ENCODE measurements around the gene TMEM258. TPM values are rescaled to one million over a fixed set of nuclear protein-coding genes. Genes with fewer than 3 reads are reported as not detected.

Gene TMEM258
- total and polyA plus RNA-seq, 2 donors (not counting 3 experiments of a cell fraction or from before 2014, with no cell fraction given) = 140 to 534 TPM

DNA sequence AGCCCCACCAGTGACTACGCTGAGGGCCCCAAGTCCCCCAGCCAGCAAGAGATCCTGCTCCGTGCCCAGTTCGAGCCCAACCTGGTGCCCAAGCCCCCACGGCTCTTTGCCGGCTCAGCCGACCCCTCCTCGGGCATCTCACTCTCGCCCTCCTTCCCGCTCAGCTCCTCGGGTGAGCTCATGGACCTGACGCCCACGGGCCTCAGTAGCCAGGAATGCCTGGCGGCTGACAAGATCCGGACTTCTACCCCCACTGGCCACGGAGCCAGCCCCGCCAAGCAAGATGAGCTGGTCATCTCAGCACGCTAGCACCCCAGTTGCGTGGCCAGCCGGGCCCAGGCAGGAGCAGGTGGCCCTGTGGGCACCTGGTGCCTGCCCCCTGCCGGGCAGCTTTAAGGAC, 48.2 kb downstream of the TMEM258 start:
- intact Hi-C loops (cut with micrococcal nuclease) = no loop called here
- dilution Hi-C loops (cut with MboI; ENCODE audit: extremely low pct_ligation_motif_present, low sequenced_read_pairs) = no loop called here
- no peak for TF ChIP-seq GATA2 (IDR thresholded peaks at IDR 0.05; ENCODE audit: insufficient read depth, insufficient read length, low read depth, low read length)
- TF ChIP-seq, protein P1, sequence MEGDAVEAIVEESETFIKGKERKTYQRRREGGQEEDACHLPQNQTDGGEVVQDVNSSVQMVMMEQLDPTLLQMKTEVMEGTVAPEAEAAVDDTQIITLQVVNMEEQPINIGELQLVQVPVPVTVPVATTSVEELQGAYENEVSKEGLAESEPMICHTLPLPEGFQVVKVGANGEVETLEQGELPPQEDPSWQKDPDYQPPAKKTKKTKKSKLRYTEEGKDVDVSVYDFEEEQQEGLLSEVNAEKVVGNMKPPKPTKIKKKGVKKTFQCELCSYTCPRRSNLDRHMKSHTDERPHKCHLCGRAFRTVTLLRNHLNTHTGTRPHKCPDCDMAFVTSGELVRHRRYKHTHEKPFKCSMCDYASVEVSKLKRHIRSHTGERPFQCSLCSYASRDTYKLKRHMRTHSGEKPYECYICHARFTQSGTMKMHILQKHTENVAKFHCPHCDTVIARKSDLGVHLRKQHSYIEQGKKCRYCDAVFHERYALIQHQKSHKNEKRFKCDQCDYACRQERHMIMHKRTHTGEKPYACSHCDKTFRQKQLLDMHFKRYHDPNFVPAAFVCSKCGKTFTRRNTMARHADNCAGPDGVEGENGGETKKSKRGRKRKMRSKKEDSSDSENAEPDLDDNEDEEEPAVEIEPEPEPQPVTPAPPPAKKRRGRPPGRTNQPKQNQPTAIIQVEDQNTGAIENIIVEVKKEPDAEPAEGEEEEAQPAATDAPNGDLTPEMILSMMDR (IDR thresholded peaks at IDR 0.05; ENCODE audit: extremely low read depth in 1 of 2, insufficient read depth in 1 of 2, low read depth in 1 of 2, low read length in 2 of 2) = no peak
- no peak for TF ChIP-seq POLR2AphosphoS5 (IDR thresholded peaks at IDR 0.05; ENCODE audit: insufficient read depth, low read depth, low read length)
- TF ChIP-seq MAX (IDR thresholded peaks at IDR 0.05; ENCODE audit: insufficient read depth, insufficient read length) = no peak
- TF ChIP-seq JUN (IDR thresholded peaks at IDR 0.05; ENCODE audit: borderline replicate concordance, insufficient read depth, insufficient read length, low read depth) = no peak
- TF ChIP-seq FOS (IDR thresholded peaks at IDR 0.05; ENCODE audit: borderline replicate concordance, insufficient read depth, low read length) = no peak
- no peak for TF ChIP-seq MYC (IDR thresholded peaks at IDR 0.05; ENCODE audit: low read depth, low read length)
- TF ChIP-seq POLR2A (IDR thresholded peaks at IDR 0.05; ENCODE audit: low read depth, low read length) = no peak
- Histone ChIP-seq H3K4me2 (ENCODE audit: insufficient read depth, low read length) (no peak overlapping the region), H3K9ac (replicated peaks; ENCODE audit: extremely low read depth, insufficient read depth, low read length) (no peak overlapping the region), H3K4me3 (replicated peaks in 1 of 3; ENCODE audit: insufficient read depth in 1 of 3, low read depth in 1 of 3, low read length in 3 of 3) (no peak overlapping the region), H4K20me1 (replicated peaks; ENCODE audit: control insufficient read depth, extremely low read depth, insufficient read depth, low read length) (no peaks in the 10 kb centered on the region), H3K27me3 (ENCODE audit: control insufficient read depth in 2 of 2, insufficient read depth in 2 of 2, low read length in 2 of 2) (no peaks in the 10 kb centered on the region), H3K9me3 (replicated peaks; ENCODE audit: control insufficient read depth, insufficient read depth, low read length) (no peaks in the 10 kb centered on the region), H3K36me3 (ENCODE audit: control insufficient read depth in 2 of 2, extremely low read depth in 1 of 2, insufficient read depth in 2 of 2, low read length in 2 of 2) (no peaks in the 10 kb centered on the region), H3K4me1 (ENCODE audit: control insufficient read depth, extremely low read depth, insufficient read depth, low read length) (no peaks in the 10 kb centered on the region), H3K79me2 (ENCODE audit: control insufficient read depth, insufficient read depth, low read length) (no peaks in the 10 kb centered on the region), H2AFZ (ENCODE audit: low read depth, low read length) (no peak overlapping the region), H3K9me1 (replicated peaks; ENCODE audit: control insufficient read depth, extremely low read depth, insufficient read depth, low read length) (no peaks in the 10 kb centered on the region), H3K27ac (ENCODE audit: insufficient read depth, low read depth, low read length) (no peak overlapping the region)
- POLR2A ChIA-PET = no interaction called here
- CTCF ChIA-PET = interaction anchor here (0.6 to 1.2 kb wide), 3 partner anchors 11 to 338 kb away, joined by 3 to 4 read pairs (median 4); no protein-coding TSS in a partner anchor
- FAIRE-seq (no peak), DNase-seq (ENCODE audit: low read depth, low spot score) (no peak)
- no TSS peak for BruUV-seq (replicated peaks)
